HepG2 (cell line): Measurements from ENCODE around the gene FAAP20. TPM values are rescaled to one million over a fixed set of nuclear protein-coding genes. Genes with fewer than 3 reads are reported as not detected.

Source experiments
- ATAC-seq: fragments of 200-7000 bp; cut with Tn5 transposase; 3 replicates; pipeline ENCODE4 v1.9.1; 2020; ENCODE audit warnings: mild to moderate bottlenecking, moderate library complexity
- BruUV-seq: library from RNA; stranded (reverse); fragments of 400-500 nt; replicated peaks from 2 replicates; lab custom pipeline; 2021; lab: Mats Ljungman, UMichigan
- CTCF ChIA-PET: fragments of 300-600 bp; formaldehyde crosslinking; extraction: SDS; loops from one replicate; lab custom pipeline; 2021; ENCODE audit warnings: low total read pairs, inconsistent platforms, low intra/inter-chr PET ratio; lab: Yijun Ruan, JAX
- POLR2A ChIA-PET: fragments of 350-600 bp; sonication (Branson Sonifier 250); formaldehyde crosslinking; loops from one replicate; lab custom pipeline; 2020; ENCODE audit warnings: antibody characterized with exemption, inconsistent platforms; lab: Yijun Ruan, JAX
- DNase-seq: peaks from one replicate; pipeline ENCODE4 v3.0.0-alpha.2; 2015; ENCODE audit warnings: low spot score
- FAIRE-seq: peaks from 3 replicates; lab custom pipeline; 2011; peaks lifted over from hg19 to GRCh38; lab: Jason Lieb, UNC
- H2AFZ ChIP-seq: one replicate; pipeline ENCODE4 v1.6.1; 2011; ENCODE audit warnings: low read length, inconsistent platforms
- H3K27ac ChIP-seq: fragments of 300-600 bp; 3 replicates; pipeline ENCODE4 v1.8.0; 2011; ENCODE audit warnings: mixed run types, mild to moderate bottlenecking, mixed read lengths, low read length, inconsistent platforms; ENCODE audit not compliant: insufficient read depth; ENCODE audit errors: extremely low read length
- H3K27me3 ChIP-seq, 2 experiments: fragments of 200-600 bp in 1 of 2; 2 replicates in 1 of 2; 3 replicates in 1 of 2; pipeline versions ENCODE4 v1.6.0 to v1.8.0; 2011; ENCODE audit warnings: low read length in 2 of 2, mild to moderate bottlenecking in 2 of 2, moderate library complexity in 2 of 2, inconsistent platforms in 1 of 2; ENCODE audit not compliant: insufficient read depth in 2 of 2, control insufficient read depth in 1 of 2
- H3K36me3 ChIP-seq, 2 experiments: fragments of 200-600 bp in 1 of 2; replicated peaks in 1 of 2; 2 replicates in 1 of 2; 3 replicates in 1 of 2; pipeline versions ENCODE4 v1.5.1 to v1.8.0; 2011; ENCODE audit warnings: low read length in 2 of 2, inconsistent platforms in 1 of 2; ENCODE audit not compliant: insufficient read depth in 2 of 2, control insufficient read depth in 1 of 2
- H3K4me1 ChIP-seq: 2 replicates; pipeline ENCODE4 v1.5.1; 2012; ENCODE audit warnings: low read length, inconsistent platforms; ENCODE audit not compliant: insufficient read depth
- H3K4me2 ChIP-seq: 2 replicates; pipeline ENCODE4 v1.6.0; 2011; ENCODE audit warnings: low read depth, low read length, inconsistent platforms
- H3K4me3 ChIP-seq, 3 experiments: fragments of 200-600 bp in 1 of 3; sonication (generic), shearing (Covaris generic) in 1 of 3; replicated peaks in 1 of 3; 2 replicates each; pipeline ENCODE4 v1.5.1; 2011 to 2016; ENCODE audit warnings: low read length in 3 of 3, inconsistent platforms in 2 of 3, low read depth in 2 of 3, mild to moderate bottlenecking in 2 of 3, control low read depth in 1 of 3, mixed read lengths in 1 of 3; ENCODE audit not compliant: insufficient read depth in 1 of 3
- H3K79me2 ChIP-seq: one replicate; pipeline ENCODE4 v1.6.1; 2011; ENCODE audit warnings: low read length, inconsistent platforms; ENCODE audit not compliant: insufficient read depth
- H3K9ac ChIP-seq: 2 replicates; pipeline ENCODE4 v1.6.0; 2011; ENCODE audit warnings: mild to moderate bottlenecking, low read depth, low read length, inconsistent platforms; ENCODE audit not compliant: insufficient read depth
- H3K9me3 ChIP-seq: 2 replicates; pipeline ENCODE4 v1.5.1; 2012; ENCODE audit warnings: mild to moderate bottlenecking, low read length
- H4K20me1 ChIP-seq: 2 replicates; pipeline ENCODE4 v1.6.0; 2011; ENCODE audit warnings: inconsistent platforms, mild to moderate bottlenecking, low read length, moderate library complexity; ENCODE audit not compliant: insufficient read depth
- ADNP ChIP-seq: sonication (generic); formaldehyde crosslinking; IDR thresholded peaks from 2 replicates; pipeline ENCODE4 v1.4.0; 2020; ENCODE audit warnings: missing genetic modification reagents
- AHR ChIP-seq: IDR thresholded peaks from 2 replicates; pipeline ENCODE4 v1.6.1; 2018; ENCODE audit warnings: missing genetic modification reagents, missing compliant biosample characterization
- ARNT2 ChIP-seq: sonication (generic); formaldehyde crosslinking; IDR thresholded peaks from 2 replicates; pipeline ENCODE4 v1.8.0; 2022; ENCODE audit warnings: mild to moderate bottlenecking, low read depth, missing genetic modification reagents, moderate library complexity
- CBX2 ChIP-seq, 2 experiments: fragments of 200-600 bp in 1 of 2; sonication (generic); formaldehyde crosslinking in 1 of 2; IDR thresholded peaks; 2 replicates each; pipeline versions ENCODE4 v1.7.0 to v1.8.1; 2018 to 2022; ENCODE audit warnings: low read depth in 2 of 2, low read length in 1 of 2, mild to moderate bottlenecking in 1 of 2, missing genetic modification reagents in 1 of 2
- ELF1 ChIP-seq: sonication (generic); formaldehyde crosslinking; IDR thresholded peaks from 2 replicates; pipeline ENCODE4 v1.4.0; 2020; ENCODE audit warnings: missing genetic modification reagents
- HMG20A ChIP-seq: IDR thresholded peaks from 2 replicates; pipeline ENCODE4 v1.6.1; 2016; ENCODE audit warnings: borderline replicate concordance
- IKZF4 ChIP-seq: sonication (generic); formaldehyde crosslinking; IDR thresholded peaks from 2 replicates; pipeline ENCODE4 v1.5.1; 2020; ENCODE audit warnings: borderline replicate concordance, mild to moderate bottlenecking, low read depth, missing genetic modification reagents; ENCODE audit errors: not compliant biosample characterization
- JDP2 ChIP-seq: sonication (generic); formaldehyde crosslinking; IDR thresholded peaks from 2 replicates; pipeline ENCODE4 v1.8.1; 2022; ENCODE audit warnings: missing genetic modification reagents, borderline replicate concordance
- KLF16 ChIP-seq, 2 experiments: sonication (generic) in 1 of 2; formaldehyde crosslinking in 1 of 2; IDR thresholded peaks; 2 replicates each; pipeline versions ENCODE4 v1.6.1 to v1.8.0; 2016 to 2023; ENCODE audit warnings: missing genetic modification reagents in 2 of 2, missing compliant biosample characterization in 1 of 2
- NPAS2 ChIP-seq: sonication (generic); formaldehyde crosslinking; IDR thresholded peaks from 2 replicates; pipeline ENCODE4 v1.8.0; 2022; ENCODE audit warnings: mild to moderate bottlenecking, missing genetic modification reagents, borderline replicate concordance
- RAD51 ChIP-seq: fragments of 450-650 bp; IDR thresholded peaks from 2 replicates; pipeline ENCODE4 v1.6.1; 2016; ENCODE audit warnings: borderline replicate concordance
- TFDP1 ChIP-seq: IDR thresholded peaks from 2 replicates; pipeline ENCODE4 v1.6.1; 2016; ENCODE audit warnings: missing compliant biosample characterization, missing genetic modification reagents, borderline replicate concordance
- THYN1 ChIP-seq: sonication (generic); formaldehyde crosslinking; IDR thresholded peaks from 2 replicates; pipeline ENCODE4 v1.8.1; 2023; ENCODE audit warnings: low read depth, mild to moderate bottlenecking, moderate library complexity, missing genetic modification reagents, borderline replicate concordance
- ZKSCAN8 ChIP-seq: IDR thresholded peaks from 2 replicates; pipeline ENCODE4 v1.6.1; 2016; ENCODE audit warnings: borderline replicate concordance, missing genetic modification reagents, missing compliant biosample characterization
- ZNF225 ChIP-seq: sonication (generic); formaldehyde crosslinking; IDR thresholded peaks from 2 replicates; pipeline ENCODE4 v1.4.0; 2020; ENCODE audit warnings: mild to moderate bottlenecking, missing genetic modification reagents
- ZNF326 ChIP-seq: sonication (generic); formaldehyde crosslinking; IDR thresholded peaks from 2 replicates; pipeline ENCODE4 v1.4.0; 2020; ENCODE audit warnings: missing genetic modification reagents, borderline replicate concordance
- ZNF446 ChIP-seq: sonication (generic); formaldehyde crosslinking; IDR thresholded peaks from 2 replicates; pipeline ENCODE4 v1.5.0; 2020; ENCODE audit warnings: mild to moderate bottlenecking, missing genetic modification reagents
- ZNF615 ChIP-seq: sonication (generic); formaldehyde crosslinking; IDR thresholded peaks from 2 replicates; pipeline ENCODE4 v1.5.0; 2020; ENCODE audit warnings: mild to moderate bottlenecking, missing genetic modification reagents, borderline replicate concordance
- WGBS: methylation state at CpG from one replicate; pipeline ENCODE4 v1.1.6; 2017; ENCODE audit warnings: low lambda C conversion rate; 5-methylcytosine and 5-hydroxymethylcytosine counted together
- in situ Hi-C: cut with HindIII; loops from 2 replicates; pipeline ENCODE4 v1.10.0; 2017; ENCODE audit warnings: low pct_unique_long_range_greater_than_20kb; ENCODE audit not compliant: extremely low pct_ligation_motif_present
- intact Hi-C: fragments of 100-400 bp; cut with micrococcal nuclease; formaldehyde crosslinking; loops from one replicate; pipeline ENCODE4 v1.10.0; 2022; ENCODE audit not compliant: unreplicated experiment
- polyA plus RNA-seq, 8 experiments: library from polyadenylated mRNA; depleted of rRNA in 3 of 8; stranded (reverse) in 7 of 8; unstranded in 1 of 8; fragments of >200 nt; fragmentation: Illumina TruSeq in 4 of 8; extraction: Trizol in 4 of 8; gene quantifications; 2 replicates each; pipeline versions ENCODE4 v1.2.1 to v1.2.3, GENCODE V29; 2011 to 2016; ENCODE audit warnings: low read depth in 4 of 8, missing spikeins in 1 of 8, mixed read lengths in 1 of 8; ENCODE audit not compliant: insufficient read depth in 1 of 8
- total RNA-seq, 5 experiments: library from RNA; depleted of rRNA; stranded (reverse); fragments of >200 nt; fragmentation: Illumina TruSeq; extraction: Trizol; gene quantifications; 2 replicates each; pipeline ENCODE4 v1.2.3, GENCODE V29; 2016; ENCODE audit warnings: low read depth in 1 of 5
- TF ChIP-seq, protein P1 (sequence below): sonication (generic); formaldehyde crosslinking; IDR thresholded peaks from 2 replicates; pipeline ENCODE4 v1.4.0; 2020; ENCODE audit warnings: missing genetic modification reagents

Gene FAAP20
- total and polyA plus RNA-seq, 2 of the 13 experiments (the other 11 are each of a cell fraction or from before 2014, with no cell fraction given): 9.6 to 10.8 TPM

DNA sequence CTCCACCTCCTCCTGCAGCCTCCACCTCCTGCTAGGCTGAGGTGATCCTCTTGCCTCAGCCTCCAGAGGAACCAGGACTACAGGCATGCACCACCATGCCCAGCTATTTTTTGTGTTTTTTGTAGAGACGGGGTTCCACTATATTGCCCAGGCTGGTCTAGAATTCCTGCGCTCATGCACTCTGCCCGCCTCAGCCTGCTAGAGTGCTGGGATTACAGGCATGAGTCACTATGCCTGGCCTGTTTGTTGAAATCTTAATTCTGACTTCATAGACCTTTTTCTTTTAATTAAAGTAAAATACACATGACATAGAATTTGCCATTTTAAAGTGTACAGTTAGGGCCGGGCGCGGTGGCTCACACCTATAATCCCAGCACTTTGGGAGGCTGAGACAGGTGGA lies 42.7 kb downstream of the FAAP20 start:
- CTCF ChIA-PET: no interaction called here
- no TSS peak for BruUV-seq

DNA sequence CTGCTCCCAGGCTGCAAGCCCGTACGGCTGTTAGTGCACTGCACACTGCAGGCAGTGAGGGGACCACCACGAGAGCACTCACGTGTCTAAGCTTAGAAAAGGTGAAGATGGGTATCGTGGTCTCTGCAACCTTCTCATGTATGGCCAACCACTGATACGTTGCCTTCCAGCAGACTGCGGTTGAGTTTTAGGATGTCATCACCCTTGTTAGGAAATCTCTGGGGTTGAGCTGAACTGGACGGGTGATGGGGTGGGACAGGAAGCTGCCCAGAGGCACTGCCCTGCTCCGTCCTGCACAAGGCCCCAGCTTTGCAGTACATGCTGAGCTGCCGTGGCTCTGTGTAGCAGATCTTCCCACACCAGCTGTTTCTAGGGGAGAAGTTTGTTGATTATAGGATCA lies 43.3 kb downstream of the FAAP20 start:
- H4K20me1 ChIP-seq: peaks cover 3% of the 10 kb centered on the region; the same call in 1 of the 2 replicates
- ChIA-PET POLR2A (interaction anchor here (1.3 kb wide), 1 partner anchor 14 kb away, joined by 3 read pairs; no protein-coding TSS in a partner anchor), CTCF (no interaction called here)
- H2AFZ ChIP-seq: no peak overlapping the region
- in situ Hi-C loops: no loop called here
- FAIRE-seq: no peak
- H3K9ac ChIP-seq: no peak overlapping the region
- H3K4me1 ChIP-seq: no peaks in the 10 kb centered on the region
- no peak overlapping the region for H3K27ac ChIP-seq
- peaks cover 7% of the 10 kb centered on the region for H3K79me2 ChIP-seq
- H3K4me2 ChIP-seq: no peak overlapping the region
- DNase-seq: no peak
- 100% methylated on average over 3 of the region's 10 CpGs for WGBS
- peaks cover 26 to 80% of the 10 kb centered on the region in 2 experiments for H3K36me3 ChIP-seq
- intact Hi-C loops: no loop called here
- H3K4me3 ChIP-seq: no peak overlapping the region
- no TSS peak for BruUV-seq
- ATAC-seq: 0 out of 3 replicates have a peak, but pooled peaks have one; percentile 30
- no peaks in the 10 kb centered on the region for H3K9me3 ChIP-seq
- H3K27me3 ChIP-seq: no peaks in the 10 kb centered on the region
- TF ChIP-seq ADNP (CRISPR knock-in tag): no peak
- no peak for TF ChIP-seq JDP2 (CRISPR knock-in tag)
- no peak for TF ChIP-seq RAD51
- no peak for TF ChIP-seq ELF1 (CRISPR knock-in tag)
- no peak for TF ChIP-seq HMG20A (CRISPR knock-in tag)
- no peak for TF ChIP-seq NPAS2 (CRISPR knock-in tag)
- no peak for TF ChIP-seq THYN1 (CRISPR knock-in tag)
- TF ChIP-seq ZKSCAN8 (CRISPR knock-in tag): no peak
- TF ChIP-seq, protein P1, sequence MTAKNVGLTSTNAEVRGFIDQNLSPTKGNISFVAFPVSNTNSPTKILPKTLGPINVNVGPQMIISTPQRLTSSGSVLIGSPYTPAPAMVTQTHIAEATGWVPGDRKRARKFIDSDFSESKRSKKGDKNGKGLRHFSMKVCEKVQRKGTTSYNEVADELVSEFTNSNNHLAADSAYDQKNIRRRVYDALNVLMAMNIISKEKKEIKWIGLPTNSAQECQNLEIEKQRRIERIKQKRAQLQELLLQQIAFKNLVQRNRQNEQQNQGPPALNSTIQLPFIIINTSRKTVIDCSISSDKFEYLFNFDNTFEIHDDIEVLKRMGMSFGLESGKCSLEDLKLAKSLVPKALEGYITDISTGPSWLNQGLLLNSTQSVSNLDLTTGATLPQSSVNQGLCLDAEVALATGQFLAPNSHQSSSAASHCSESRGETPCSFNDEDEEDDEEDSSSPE (CRISPR knock-in tag): no peak
- TF ChIP-seq AHR (CRISPR knock-in tag): no peak
- TF ChIP-seq CBX2 (IDR thresholded peaks at IDR 0.05; ENCODE audit: low read depth, low read length): no peak
- TF ChIP-seq CBX2 (CRISPR knock-in tag; IDR thresholded peaks at IDR 0.05; ENCODE audit: low read depth): no peak
- no peak for TF ChIP-seq ZNF225
- TF ChIP-seq IKZF4 (CRISPR knock-in tag): no peak
- TF ChIP-seq ZNF326 (CRISPR knock-in tag): no peak

More for the DNA sequence above, 42.7 kb downstream of the FAAP20 start:
- Histone ChIP-seq H3K27ac (no peak overlapping the region), H4K20me1 (peaks cover 3% of the 10 kb centered on the region; the same call in 1 of the 2 replicates), H3K79me2 (peaks cover 7% of the 10 kb centered on the region), H3K4me3 (no peak overlapping the region), H3K27me3 (no peaks in the 10 kb centered on the region), H3K4me1 (no peaks in the 10 kb centered on the region), H2AFZ (no peak overlapping the region), H3K36me3 (peaks cover 25 to 80% of the 10 kb centered on the region in 2 experiments), H3K4me2 (no peak overlapping the region), H3K9me3 (no peaks in the 10 kb centered on the region), H3K9ac (no peak overlapping the region)
- FAIRE-seq: no peak
- ATAC-seq: no peak
- intact Hi-C loops (no loop called here), in situ Hi-C loops (no loop called here)
- POLR2A ChIA-PET: no interaction called here
- over 99% methylated on average over 6 of the region's 6 CpGs for WGBS
- DNase-seq: no peak
- TF ChIP-seq KLF16 (CRISPR knock-in tag; IDR thresholded peaks at IDR 0.05): no peak
- TF ChIP-seq ZNF446 (CRISPR knock-in tag): no peak
- no peak for TF ChIP-seq ARNT2 (CRISPR knock-in tag)
- TF ChIP-seq TFDP1 (CRISPR knock-in tag): no peak
- no peak for TF ChIP-seq ZNF615 (CRISPR knock-in tag)
